Body of pancreas (tissue), 4 donors: ENCODE data around the gene RARA. TPM values are rescaled to one million over a fixed set of nuclear protein-coding genes. Genes with fewer than 3 reads are reported as not detected.

Experiments
- ATAC-seq: fragments of 150-250 bp; one replicate; pipeline ENCODE4 v1.9.1; 2016
- DNase-seq, 4 donors: peaks; one replicate each; pipeline ENCODE4 v3.0.0-alpha.2; 2019
- H3K27ac ChIP-seq, 4 donors: fragments of 200-600 bp; sonication (generic); 1 replicate in 3 of 4; 2 replicates in 1 of 4; pipeline versions ENCODE4 v1.5.1 to v1.6.1; 2016 to 2019; ENCODE audit warnings: mild to moderate bottlenecking in 1 of 4, mixed read lengths in 1 of 4, moderate library complexity in 1 of 4
- H3K27me3 ChIP-seq, 2 donors: fragments of 200-600 bp; sonication (generic); one replicate each; pipeline ENCODE4 v1.6.0; 2016; ENCODE audit warnings: mild to moderate bottlenecking in 1 of 2
- H3K36me3 ChIP-seq, 2 donors: fragments of 200-600 bp; sonication (generic); replicated peaks in 1 of 2; 2 replicates each; pipeline ENCODE4 v1.5.1; 2016; ENCODE audit warnings: low read depth in 2 of 2; ENCODE audit not compliant: insufficient read depth in 1 of 2
- H3K4me1 ChIP-seq: fragments of 200-600 bp; sonication (generic); one replicate; pipeline ENCODE4 v1.6.0; 2016
- H3K4me3 ChIP-seq, 2 donors: fragments of 200-600 bp; sonication (generic); 1 replicate in 1 of 2; 2 replicates in 1 of 2; pipeline ENCODE4 v1.5.1; 2016 to 2019
- H3K9me3 ChIP-seq, 3 donors: fragments of 200-600 bp; sonication (generic); 1 replicate in 2 of 3; 2 replicates in 1 of 3; pipeline ENCODE4 v1.5.1; 2016
- POLR2A ChIP-seq, 3 donors: fragments of 450-650 bp; IDR thresholded peaks; one replicate each; pipeline ENCODE4 v1.6.1; 2016; ENCODE audit warnings: antibody characterized with exemption in 3 of 3, mild to moderate bottlenecking in 2 of 3
- WGBS, 2 donors: methylation state at CpG; one replicate each; pipeline ENCODE4 v1.1.5; 2017; 5-methylcytosine and 5-hydroxymethylcytosine counted together
- intact Hi-C: fragments of 100-400 bp; cut with DNase I; formaldehyde crosslinking; loops from one replicate; pipeline ENCODE4 v1.15.1; 2023
- total RNA-seq, 2 donors: library from RNA; depleted of rRNA; stranded (reverse); fragments of >200 nt; gene quantifications; one replicate each; pipeline ENCODE4 v1.1.0, GENCODE V29; 2016
- TF ChIP-seq, protein P1 (sequence below), 7 experiments: fragments of 450-650 bp in 4 of 7; fragments of 200-600 bp in 3 of 7; sonication (generic) in 3 of 7; IDR thresholded peaks; one replicate each; pipeline ENCODE4 v1.5.1; 2016 to 2019; ENCODE audit warnings: antibody characterized with exemption in 7 of 7

Gene RARA
- total RNA-seq, 2 donors from 2014 or later = 11.4 to 13.8 TPM

DNA sequence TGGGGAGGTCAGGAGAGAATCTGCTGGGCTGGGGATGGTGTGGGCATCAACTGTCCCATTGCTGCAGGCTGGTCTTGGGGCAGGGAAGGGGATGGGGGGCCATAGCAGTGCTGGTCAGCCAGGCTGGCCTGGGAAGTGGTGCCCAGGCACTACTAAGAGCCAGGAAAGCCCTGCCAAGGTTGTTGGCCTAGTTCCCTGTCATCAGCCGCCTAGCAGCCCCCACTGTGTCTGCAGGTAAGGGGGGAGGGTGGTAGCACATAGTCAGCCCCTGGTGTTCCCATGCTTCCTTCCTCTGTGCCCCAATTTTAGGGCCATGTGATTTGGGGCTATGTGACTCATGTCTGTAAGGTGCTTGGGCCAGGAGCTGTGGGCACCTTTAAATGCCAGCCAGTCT is 37.8 kb downstream of the RARA start:
- Histone ChIP-seq H3K36me3 (peaks cover 0 to 2% of the 10 kb centered on the region in 2 donors), H3K9me3 (no peaks in the 10 kb centered on the region), H3K4me3 (no peak overlapping the region), H3K27me3 (no peaks in the 10 kb centered on the region), H3K4me1 (peaks cover 70% of the 10 kb centered on the region), H3K27ac (peak overlapping the region in 3 of 4 donors; percentile 76 to 89 (median 85))
- TF ChIP-seq, protein P1, sequence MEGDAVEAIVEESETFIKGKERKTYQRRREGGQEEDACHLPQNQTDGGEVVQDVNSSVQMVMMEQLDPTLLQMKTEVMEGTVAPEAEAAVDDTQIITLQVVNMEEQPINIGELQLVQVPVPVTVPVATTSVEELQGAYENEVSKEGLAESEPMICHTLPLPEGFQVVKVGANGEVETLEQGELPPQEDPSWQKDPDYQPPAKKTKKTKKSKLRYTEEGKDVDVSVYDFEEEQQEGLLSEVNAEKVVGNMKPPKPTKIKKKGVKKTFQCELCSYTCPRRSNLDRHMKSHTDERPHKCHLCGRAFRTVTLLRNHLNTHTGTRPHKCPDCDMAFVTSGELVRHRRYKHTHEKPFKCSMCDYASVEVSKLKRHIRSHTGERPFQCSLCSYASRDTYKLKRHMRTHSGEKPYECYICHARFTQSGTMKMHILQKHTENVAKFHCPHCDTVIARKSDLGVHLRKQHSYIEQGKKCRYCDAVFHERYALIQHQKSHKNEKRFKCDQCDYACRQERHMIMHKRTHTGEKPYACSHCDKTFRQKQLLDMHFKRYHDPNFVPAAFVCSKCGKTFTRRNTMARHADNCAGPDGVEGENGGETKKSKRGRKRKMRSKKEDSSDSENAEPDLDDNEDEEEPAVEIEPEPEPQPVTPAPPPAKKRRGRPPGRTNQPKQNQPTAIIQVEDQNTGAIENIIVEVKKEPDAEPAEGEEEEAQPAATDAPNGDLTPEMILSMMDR (IDR thresholded peaks at IDR 0.05) = no peak
- DNase-seq = no peak
- intact Hi-C loops = no loop called here
- ATAC-seq = no peak
- WGBS, 2 donors = 9% methylated on average over 1 of the region's 1 CpG; no CpG with 5 or more reads in 1 of the 2 donors

DNA sequence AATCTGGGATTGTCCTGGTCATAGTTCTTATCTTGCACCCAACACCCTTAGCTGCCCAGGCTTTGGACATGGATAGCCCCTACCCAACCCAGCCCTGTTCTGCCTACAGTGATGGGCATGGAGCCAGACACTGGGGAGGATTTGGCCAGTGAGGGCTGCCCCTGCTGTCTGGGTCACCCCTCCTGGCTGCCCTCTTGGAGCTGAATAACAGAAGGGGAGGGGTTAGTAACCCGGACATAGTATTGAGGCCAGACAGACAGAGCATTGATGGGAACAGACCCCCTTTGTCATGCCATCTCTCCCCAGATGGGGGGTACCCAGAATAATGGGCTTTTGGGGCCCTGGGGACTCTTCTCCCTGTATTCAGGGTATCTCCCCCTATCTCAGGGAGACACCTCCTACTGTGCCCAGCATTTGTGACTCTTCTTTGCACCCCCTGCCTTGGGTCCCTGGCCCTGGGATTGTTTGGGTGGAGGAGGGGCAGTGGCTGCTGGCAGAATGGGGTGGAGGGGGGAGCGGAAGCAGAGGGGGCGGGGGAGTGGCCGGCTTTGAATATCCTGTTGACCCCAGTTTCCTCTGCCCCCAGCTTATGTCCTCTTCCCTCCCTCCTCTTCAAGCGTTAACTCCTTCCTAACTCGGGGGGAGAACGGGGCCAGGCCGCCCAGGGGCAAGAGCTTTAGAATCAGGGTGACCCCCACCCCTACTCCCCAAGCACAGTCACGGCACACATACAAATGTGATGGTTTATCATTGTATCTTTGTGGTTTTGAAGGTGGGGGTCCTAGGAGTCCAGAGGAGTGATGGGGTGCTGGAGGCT is 38.5 kb downstream of the RARA start:
- ATAC-seq (no peak), DNase-seq (no peak)
- Histone ChIP-seq H3K9me3 (no peaks in the 10 kb centered on the region), H3K4me3 (no peak overlapping the region), H3K27ac (peak overlapping the region in 2 of 4 donors; percentile 4 to 85), H3K36me3 (peaks cover 0 to 9% of the 10 kb centered on the region in 2 donors), H3K4me1 (peaks cover 67% of the 10 kb centered on the region), H3K27me3 (no peaks in the 10 kb centered on the region)
- WGBS, 2 donors = 46 to 65% methylated on average over 8 to 9 of the region's 9 CpGs
- TF ChIP-seq POLR2A (IDR thresholded peaks at IDR 0.05) = no peak
- TF ChIP-seq, protein P1 (IDR thresholded peaks at IDR 0.05) = no peak
- intact Hi-C loops = no loop called here

DNA sequence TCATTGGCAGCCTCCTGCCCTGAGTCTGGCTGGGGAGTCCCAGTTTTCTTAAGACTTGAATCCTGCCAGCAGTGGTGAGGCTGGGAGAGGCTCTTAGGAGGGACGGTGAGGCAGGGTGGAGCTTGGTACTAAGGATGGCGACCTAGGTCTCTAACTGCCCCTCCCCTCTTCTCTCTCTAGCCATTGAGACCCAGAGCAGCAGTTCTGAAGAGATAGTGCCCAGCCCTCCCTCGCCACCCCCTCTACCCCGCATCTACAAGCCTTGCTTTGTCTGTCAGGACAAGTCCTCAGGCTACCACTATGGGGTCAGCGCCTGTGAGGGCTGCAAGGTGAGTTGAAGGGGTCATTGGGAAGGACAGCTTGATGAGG is 39.1 kb downstream of the RARA start:
- Histone ChIP-seq H3K9me3 (no peaks in the 10 kb centered on the region), H3K4me1 (peaks cover 61% of the 10 kb centered on the region), H3K27ac (peak overlapping the region in 2 of 4 donors; percentile 22 to 51), H3K27me3 (no peaks in the 10 kb centered on the region), H3K36me3 (peaks cover 0 to 10% of the 10 kb centered on the region in 2 donors), H3K4me3 (no peak overlapping the region)
- intact Hi-C loops = no loop called here
- TF ChIP-seq POLR2A (IDR thresholded peaks at IDR 0.05) = no peak
- TF ChIP-seq, protein P1 (IDR thresholded peaks at IDR 0.05) = no peak
- 75 to 82% methylated on average over 4 to 5 of the region's 5 CpGs for WGBS, 2 donors
- ATAC-seq (no peak), DNase-seq (no peak)

DNA sequence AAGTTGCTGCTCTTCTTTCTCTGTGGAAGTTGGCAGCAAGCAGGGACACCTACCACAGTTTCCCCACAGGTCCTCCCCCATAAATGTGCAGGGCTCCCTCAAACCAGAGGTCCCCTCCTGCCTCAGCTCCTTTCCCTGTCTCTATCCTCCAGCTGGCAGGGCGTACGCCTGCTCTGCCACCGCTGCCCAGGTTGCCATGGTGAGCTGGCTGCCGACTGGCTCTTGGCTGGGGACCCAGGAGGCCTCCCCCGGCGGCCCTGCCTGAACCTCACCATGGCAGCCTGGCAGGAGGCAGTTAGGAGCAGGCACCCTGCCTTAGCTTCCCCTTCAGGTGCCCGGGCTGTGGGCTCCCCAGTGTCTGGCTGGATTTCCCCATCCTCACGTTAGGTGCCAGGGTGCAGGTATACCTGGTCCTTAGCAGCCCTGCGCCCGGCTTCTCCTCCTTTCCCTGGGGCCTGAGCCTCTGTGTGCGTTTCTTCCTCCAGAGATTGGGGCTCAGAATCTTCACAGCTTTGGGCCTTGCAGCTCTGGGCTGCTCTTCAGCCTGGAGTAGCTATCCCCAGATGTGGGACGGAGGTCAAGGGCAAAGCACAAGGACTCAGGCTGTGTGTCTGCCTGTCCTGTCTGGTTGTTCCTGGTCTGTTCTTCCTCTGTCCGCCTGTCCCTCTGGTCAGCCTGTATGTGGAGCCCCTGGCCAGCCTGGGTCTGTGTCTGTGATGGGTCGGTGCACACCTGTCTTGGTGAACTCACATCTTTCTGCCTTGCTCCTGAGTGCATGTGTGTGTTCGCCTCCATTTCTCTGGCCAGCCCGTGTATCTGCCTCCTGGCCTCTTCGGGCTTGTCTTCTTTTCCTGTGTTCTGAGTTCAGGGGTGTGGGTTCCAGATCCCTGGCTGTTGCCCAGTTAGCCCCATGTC is 39.8 kb downstream of the RARA start:
- 43 to 59% methylated on average over 10 to 17 of the region's 17 CpGs for WGBS, 2 donors
- peaks cover 0 to 10% of the 10 kb centered on the region in 2 donors for H3K36me3 ChIP-seq
- H3K27me3 ChIP-seq = no peaks in the 10 kb centered on the region
- DNase-seq = peak; percentile 72 to 86 (median 84)
- intact Hi-C loops = no loop called here
- H3K4me3 ChIP-seq = no peak overlapping the region
- peak overlapping the region in 3 of 4 donors; percentile 5 to 51 (median 22) for H3K27ac ChIP-seq
- H3K4me1 ChIP-seq = peaks cover 54% of the 10 kb centered on the region
- H3K9me3 ChIP-seq = no peaks in the 10 kb centered on the region
- TF ChIP-seq, protein P1 (IDR thresholded peaks at IDR 0.05) = peak in 1 of 7 experiments; percentile 13
- TF ChIP-seq POLR2A (IDR thresholded peaks at IDR 0.05) = no peak
- peak; percentile 58 for ATAC-seq
